Thyroid gland (tissue), 4 donors: ENCODE measurements around the gene ZNF175.

Experiments used
- CTCF ChIP-seq, 6 experiments: fragments of 200-600 bp in 3 of 6; fragments of 450-650 bp in 3 of 6; sonication (generic) in 3 of 6; IDR thresholded peaks; one replicate each; pipeline ENCODE4 v1.5.1; 2016 to 2019; ENCODE audit warnings: antibody characterized with exemption in 6 of 6, mild to moderate bottlenecking in 2 of 6, inconsistent platforms in 1 of 6, moderate library complexity in 1 of 6
- POLR2A ChIP-seq, 2 donors: fragments of 450-650 bp; IDR thresholded peaks; one replicate each; pipeline ENCODE4 v1.6.1; 2017; ENCODE audit warnings: antibody characterized with exemption in 2 of 2, mild to moderate bottlenecking in 2 of 2, moderate library complexity in 1 of 2

- TF ChIP-seq POLR2A (IDR thresholded peaks at IDR 0.05) (no peak), CTCF (IDR thresholded peaks at IDR 0.05) (no peak)
Observed at GRCh38 chr19:51628153-51628939, 57.3 kb downstream of the ZNF175 start.
